ENCODE measurements around the gene METTL27.

DNA sequence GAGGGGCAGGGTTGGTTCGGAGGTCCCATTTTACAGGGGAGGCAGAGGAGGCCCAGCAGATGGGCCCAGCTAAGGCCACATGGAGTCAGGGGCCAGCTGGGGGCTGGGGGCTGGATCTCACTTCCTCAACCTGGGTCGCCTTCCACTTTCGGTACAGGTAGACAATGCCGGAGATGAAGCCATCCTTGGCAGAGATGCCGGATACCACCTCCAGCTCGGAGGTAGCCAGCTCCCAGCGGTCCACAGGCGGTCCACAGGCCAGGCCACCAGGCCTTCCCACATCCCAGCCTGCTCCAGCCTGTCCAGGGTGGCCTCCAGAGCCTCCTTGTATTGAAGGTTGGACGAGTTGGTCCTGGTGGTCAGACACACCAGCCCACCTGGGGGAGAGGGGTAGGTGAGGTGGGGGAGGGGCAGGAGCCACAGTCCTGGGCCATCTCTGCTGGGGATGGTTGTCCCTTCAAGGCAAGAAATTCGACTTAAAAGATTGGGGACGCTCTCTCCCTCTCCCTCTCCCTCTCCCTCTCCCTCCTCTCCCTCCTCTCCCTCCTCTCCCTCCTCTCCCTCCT lies 7.6 kb downstream of the METTL27 start:
- TF ChIP-seq, protein P1, sequence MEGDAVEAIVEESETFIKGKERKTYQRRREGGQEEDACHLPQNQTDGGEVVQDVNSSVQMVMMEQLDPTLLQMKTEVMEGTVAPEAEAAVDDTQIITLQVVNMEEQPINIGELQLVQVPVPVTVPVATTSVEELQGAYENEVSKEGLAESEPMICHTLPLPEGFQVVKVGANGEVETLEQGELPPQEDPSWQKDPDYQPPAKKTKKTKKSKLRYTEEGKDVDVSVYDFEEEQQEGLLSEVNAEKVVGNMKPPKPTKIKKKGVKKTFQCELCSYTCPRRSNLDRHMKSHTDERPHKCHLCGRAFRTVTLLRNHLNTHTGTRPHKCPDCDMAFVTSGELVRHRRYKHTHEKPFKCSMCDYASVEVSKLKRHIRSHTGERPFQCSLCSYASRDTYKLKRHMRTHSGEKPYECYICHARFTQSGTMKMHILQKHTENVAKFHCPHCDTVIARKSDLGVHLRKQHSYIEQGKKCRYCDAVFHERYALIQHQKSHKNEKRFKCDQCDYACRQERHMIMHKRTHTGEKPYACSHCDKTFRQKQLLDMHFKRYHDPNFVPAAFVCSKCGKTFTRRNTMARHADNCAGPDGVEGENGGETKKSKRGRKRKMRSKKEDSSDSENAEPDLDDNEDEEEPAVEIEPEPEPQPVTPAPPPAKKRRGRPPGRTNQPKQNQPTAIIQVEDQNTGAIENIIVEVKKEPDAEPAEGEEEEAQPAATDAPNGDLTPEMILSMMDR (IDR thresholded peaks at IDR 0.05): no peak
- TF ChIP-seq POLR2A (IDR thresholded peaks at IDR 0.05): no peak
